GF-D8 (cell line): ENCODE results near the gene RSRC2.
"Not testable (repeated sequence)": the region's sequence is repeated elsewhere in the genome, so short reads cannot be mapped to it uniquely, and the experiment has no call there.

ENCODE experiments used
- DNase-seq: peaks from one replicate; lab custom pipeline; 2025; lab: John Stamatoyannopoulos, UW

RSRC2 gene

GRCh38 chr12:122517877-122518276, 8.9 kb downstream of the RSRC2 start:
- DNase-seq: no peak

GRCh38 chr12:122516544-122517361, 10.0 kb downstream of the RSRC2 start:
- no peak for DNase-seq

- DNase-seq: no peak
Measured at GRCh38 chr12:122515275-122515674, 11.5 kb downstream of the RSRC2 start.

GRCh38 chr12:122513660-122514059, 13.1 kb downstream of the RSRC2 start:
- no peak for DNase-seq

- DNase-seq: not testable (repeated sequence)
Measured at GRCh38 chr12:122513028-122513427, 13.7 kb downstream of the RSRC2 start.

- DNase-seq: no peak
Measured at GRCh38 chr12:122508163-122508562, 18.6 kb downstream of the RSRC2 start.

GRCh38 chr12:122506393-122506938, 20.3 kb downstream of the RSRC2 start:
- no peak for DNase-seq

GRCh38 chr12:122505419-122506051, 21.2 kb downstream of the RSRC2 start:
- DNase-seq: no peak

- no peak for DNase-seq
Measured at GRCh38 chr12:122503783-122504590, 22.7 kb downstream of the RSRC2 start.

GRCh38 chr12:122503147-122503751, 23.5 kb downstream of the RSRC2 start:
- DNase-seq: no peak

GRCh38 chr12:122501489-122501989, 25.2 kb downstream of the RSRC2 start:
- DNase-seq: peak; percentile 47

- peak; percentile 97 for DNase-seq
Measured at GRCh38 chr12:122500685-122501488, 25.8 kb downstream of the RSRC2 start, which contains the start of gene ZCCHC8. ZCCHC8 (minus strand) TSS chr12:122500932; CDS start chr12:122500840, 92 bp downstream.

- peak; percentile 34 for DNase-seq
Measured at GRCh38 chr12:122499991-122500684, 26.6 kb downstream of the RSRC2 start.

- DNase-seq: no peak
Measured at GRCh38 chr12:122495258-122495657, 31.5 kb downstream of the RSRC2 start.

- DNase-seq: not testable (repeated sequence)
Measured at GRCh38 chr12:122493222-122493621, 33.5 kb downstream of the RSRC2 start.

GRCh38 chr12:122491991-122492390, 34.7 kb downstream of the RSRC2 start:
- DNase-seq: no peak

GRCh38 chr12:122489038-122489437, 37.7 kb downstream of the RSRC2 start:
- no peak for DNase-seq

GRCh38 chr12:122487807-122488206, 38.9 kb downstream of the RSRC2 start:
- DNase-seq: not testable (repeated sequence)

GRCh38 chr12:122486805-122487426, 39.8 kb downstream of the RSRC2 start:
- no peak for DNase-seq

- peak; percentile 48 for DNase-seq
Measured at GRCh38 chr12:122486360-122486759, 40.4 kb downstream of the RSRC2 start.
